GM12878 (cell line): ENCODE data around the gene EIF1. TPM values are rescaled to one million over a fixed set of nuclear protein-coding genes. Genes with fewer than 3 reads are reported as not detected.

ENCODE experiments used
- ATAC-seq: fragments of 200-7000 bp; cut with Tn5 transposase; 3 replicates; pipeline ENCODE4 v1.9.1; 2020; ENCODE audit warnings: mild to moderate bottlenecking, moderate library complexity
- BruUV-seq: library from RNA; stranded (reverse); fragments of 400-500 nt; replicated peaks from 2 replicates; lab custom pipeline; 2021; lab: Mats Ljungman, UMichigan
- CTCF ChIA-PET: fragments of 300-600 bp; sonication (Branson Sonifier 250); formaldehyde crosslinking; extraction: SDS; loops from one replicate; lab custom pipeline; 2021; ENCODE audit warnings: inconsistent platforms; lab: Yijun Ruan, JAX
- POLR2A ChIA-PET: fragments of 350-600 bp; formaldehyde crosslinking; extraction: SDS; loops from one replicate; lab custom pipeline; 2021; ENCODE audit warnings: inconsistent platforms; lab: Charles Lee
- RAD21 ChIA-PET: fragments of 300-600 bp; sonication (Branson Sonifier 250); formaldehyde crosslinking; loops from one replicate; lab custom pipeline; 2023; ENCODE audit warnings: antibody characterized with exemption; ENCODE audit not compliant: unreplicated experiment; lab: Charles Lee
- SMC1A ChIA-PET: fragments of 300-600 bp; sonication (Branson Sonifier 250); formaldehyde crosslinking; loops from one replicate; lab custom pipeline; 2023; ENCODE audit not compliant: unreplicated experiment, uncharacterized antibody; lab: Charles Lee
- DNase-seq: peaks from one replicate; pipeline ENCODE4 v3.0.0-alpha.2; 2011; ENCODE audit warnings: low read depth, low spot score
- FAIRE-seq: peaks from 3 replicates; lab custom pipeline; 2011; peaks lifted over from hg19 to GRCh38; lab: Jason Lieb, UNC
- H2AFZ ChIP-seq: 2 replicates; pipeline ENCODE4 v1.6.0; 2011; ENCODE audit warnings: low read depth, low read length, control low read depth; ENCODE audit not compliant: control insufficient read depth
- H3K27ac ChIP-seq: 2 replicates; pipeline ENCODE4 v1.5.1; 2011; ENCODE audit warnings: control low read depth; ENCODE audit not compliant: control insufficient read depth, insufficient read depth
- H3K27me3 ChIP-seq, 2 experiments: replicated peaks in 1 of 2; 2 replicates each; pipeline versions ENCODE4 v1.6.0 to v1.6.1; 2011; ENCODE audit warnings: low read length in 1 of 2; ENCODE audit not compliant: control insufficient read depth in 2 of 2, insufficient read depth in 2 of 2
- H3K36me3 ChIP-seq, 2 experiments: 2 replicates each; pipeline ENCODE4 v1.5.1; 2011; ENCODE audit warnings: low read length in 1 of 2; ENCODE audit not compliant: control insufficient read depth in 2 of 2, insufficient read depth in 2 of 2
- H3K4me1 ChIP-seq: 2 replicates; pipeline ENCODE4 v1.6.1; 2011; ENCODE audit warnings: mild to moderate bottlenecking, low read length, moderate library complexity, mixed read lengths; ENCODE audit not compliant: control insufficient read depth, insufficient read depth
- H3K4me2 ChIP-seq: 2 replicates; pipeline ENCODE4 v1.6.0; 2011; ENCODE audit warnings: control low read depth; ENCODE audit not compliant: control insufficient read depth, insufficient read depth
- H3K4me3 ChIP-seq: fragments of 200-600 bp; sonication (generic); 2 replicates; pipeline ENCODE4 v1.5.1; 2016
- H3K79me2 ChIP-seq: 2 replicates; pipeline ENCODE4 v1.6.0; 2011; ENCODE audit warnings: low read length; ENCODE audit not compliant: control insufficient read depth, insufficient read depth
- H3K9ac ChIP-seq: 2 replicates; pipeline ENCODE4 v1.8.0; 2011; ENCODE audit warnings: low read length, control low read depth, mixed read lengths; ENCODE audit not compliant: control insufficient read depth, insufficient read depth
- H3K9me3 ChIP-seq: replicated peaks from 3 replicates; pipeline ENCODE4 v1.5.1; 2011; ENCODE audit warnings: mild to moderate bottlenecking, low read length; ENCODE audit not compliant: control insufficient read depth, insufficient read depth
- H4K20me1 ChIP-seq: 2 replicates; pipeline ENCODE4 v1.6.0; 2011; ENCODE audit not compliant: control insufficient read depth, insufficient read depth
- CTCF ChIP-seq, 3 experiments: IDR thresholded peaks in 2 of 3; conservative IDR thresholded peaks in 1 of 3; 2 replicates each; pipeline ENCODE4 v1.5.1; 2011; ENCODE audit warnings: low read depth in 3 of 3, low read length in 3 of 3, mild to moderate bottlenecking in 3 of 3, control low read depth in 2 of 3, moderate library complexity in 2 of 3, inconsistent platforms in 1 of 3, mixed read lengths in 1 of 3; ENCODE audit not compliant: control insufficient read depth in 2 of 3, insufficient read depth in 1 of 3; ENCODE audit errors: extremely low read depth in 1 of 3
- NR2C1 ChIP-seq: fragments of 450-650 bp; IDR thresholded peaks from 2 replicates; pipeline ENCODE4 v1.6.1; 2017; ENCODE audit warnings: antibody characterized with exemption, mild to moderate bottlenecking, moderate library complexity
- SREBF2 ChIP-seq: IDR thresholded peaks from 2 replicates; pipeline ENCODE4 v1.6.1; 2012; ENCODE audit warnings: mild to moderate bottlenecking, low read length
- USF2 ChIP-seq: IDR thresholded peaks from 2 replicates; pipeline ENCODE4 v1.6.1; 2011; ENCODE audit warnings: low read depth, low read length, improper control_type of control experiment, borderline replicate concordance
- YBX1 ChIP-seq: fragments of 450-650 bp; IDR thresholded peaks from 2 replicates; pipeline ENCODE4 v1.6.1; 2016; ENCODE audit warnings: antibody characterized with exemption
- ZNF217 ChIP-seq: fragments of 450-650 bp; IDR thresholded peaks from 2 replicates; pipeline ENCODE4 v1.6.1; 2017; ENCODE audit warnings: antibody characterized with exemption, mild to moderate bottlenecking
- ZNF687 ChIP-seq: fragments of 450-650 bp; IDR thresholded peaks from 2 replicates; pipeline ENCODE4 v1.6.1; 2017; ENCODE audit warnings: mild to moderate bottlenecking, moderate library complexity
- ZSCAN29 ChIP-seq: fragments of 450-650 bp; IDR thresholded peaks from 2 replicates; pipeline ENCODE4 v1.6.1; 2017; ENCODE audit warnings: mild to moderate bottlenecking, moderate library complexity
- WGBS: methylation state at CpG from one replicate; pipeline ENCODE4 v1.1.6; 2016; ENCODE audit warnings: low lambda C conversion rate; ENCODE audit not compliant: insufficient replicate concordance, insufficient coverage; ENCODE audit errors: missing lambda C conversion rate; 5-methylcytosine and 5-hydroxymethylcytosine counted together
- in situ Hi-C: fragments of 300-500 bp; cut with MboI; formaldehyde crosslinking; loops from 9 replicates; pipeline ENCODE4 v1.14.3; 2018; ENCODE audit warnings: mixed read lengths
- intact Hi-C: fragments of 100-400 bp; cut with micrococcal nuclease; formaldehyde crosslinking; loops from one replicate; pipeline ENCODE4 v1.14.2; 2022; ENCODE audit not compliant: unreplicated experiment
- polyA plus RNA-seq, 11 experiments: library from polyadenylated mRNA; depleted of rRNA in 4 of 11; unstranded in 6 of 11; stranded (reverse) in 5 of 11; fragments of >200 nt; fragmentation: Nextera tagmentation in 4 of 11; fragmentation: Illumina TruSeq in 1 of 11; extraction: Ambion mirVana in 4 of 11; extraction: Trizol in 1 of 11; gene quantifications; 1 replicate in 1 of 11; 2 replicates in 10 of 11; pipeline versions ENCODE4 v1.2.1 to v1.2.3, GENCODE V29; 2011 to 2016; ENCODE audit warnings: inconsistent platforms in 2 of 11, missing spikeins in 2 of 11, low read depth in 1 of 11
- total RNA-seq, 4 experiments: library from RNA; depleted of rRNA in 3 of 4; stranded (reverse); fragments of >200 nt in 3 of 4; fragmentation: Illumina TruSeq in 1 of 4; extraction: Trizol in 1 of 4; gene quantifications; 2 replicates each; pipeline versions ENCODE4 v1.2.1 to v1.2.3, GENCODE V29; 2013 to 2021

EIF1 gene
- total and polyA plus RNA-seq, 10 of the 15 experiments (the other 5 are each of a cell fraction or from before 2014, with no cell fraction given): 39.4 to 815 (median 480) TPM

- no peaks in the 10 kb centered on the region for H3K36me3 ChIP-seq
- H3K4me1 ChIP-seq: peaks cover 25% of the 10 kb centered on the region
- H3K4me2 ChIP-seq: no peak overlapping the region
- in situ Hi-C loops (loop anchor here (5.0 to 10.0 kb wide), 4 partner anchors 117 to 1049 kb away; no protein-coding TSS in a partner anchor), intact Hi-C loops (loop anchor here (5.0 kb wide), 4 partner anchors 72 to 862 kb away; no protein-coding TSS in a partner anchor)
- H4K20me1 ChIP-seq: no peaks in the 10 kb centered on the region
- RAD21 ChIA-PET: interaction anchor here (1.0 to 9.6 kb wide), 8 partner anchors 15 to 1104 kb away, joined by 3 to 193 read pairs (median 10); partner anchors contain the start of gene EIF1
- CTCF ChIA-PET: interaction anchor here (0.6 to 12.0 kb wide), 15 partner anchors 8 to 1359 kb away, joined by 3 to 420 read pairs (median 12); partner anchors contain the start of gene EIF1
- H3K4me3 ChIP-seq: no peak overlapping the region
- no peaks in the 10 kb centered on the region for H3K79me2 ChIP-seq
- no peak overlapping the region for H2AFZ ChIP-seq
- POLR2A ChIA-PET: interaction anchor here (7.8 to 8.3 kb wide), 2 partner anchors 14 to 25 kb away, joined by 86 to 103 read pairs; partner anchors contain the start of gene EIF1
- TF ChIP-seq SREBF2 (no peak), CTCF (IDR thresholded peaks at IDR 0.05 in 2 of 3, conservative IDR thresholded peaks at IDR 0.05 in 1 of 3; ENCODE audit: control insufficient read depth in 2 of 3, extremely low read depth in 1 of 3, insufficient read depth in 1 of 3, low read depth in 3 of 3, low read length in 3 of 3) (no peak), YBX1 (no peak), ZSCAN29 (no peak), NR2C1 (no peak), ZNF687 (no peak), ZNF217 (no peak), USF2 (no peak)
- ATAC-seq (no peak), DNase-seq (no peak), FAIRE-seq (no peak)
- SMC1A ChIA-PET: interaction anchor here (1.2 to 6.9 kb wide), 8 partner anchors 14 to 1040 kb away, joined by 4 to 92 read pairs (median 20); partner anchors contain the start of gene EIF1
- H3K27ac ChIP-seq: no peak overlapping the region
- BruUV-seq: no TSS peak
- no peaks in the 10 kb centered on the region for H3K27me3 ChIP-seq
- WGBS: 92% methylated on average over 2 of the region's 2 CpGs
- H3K9ac ChIP-seq: no peak overlapping the region
- H3K9me3 ChIP-seq: no peaks in the 10 kb centered on the region
These were observed 24.6 kb upstream of the EIF1 start for GRCh38 chr17:41664172-41664457.
